D341Med (cell line): ENCODE measurements around the gene ADCYAP1R1.

Experiments used
- DNase-seq: peaks from one replicate; pipeline ENCODE4 v3.0.0; 2012; ENCODE audit warnings: low spot score

Gene ADCYAP1R1

GRCh38 chr7:31068006-31068675, 16.0 kb downstream of the ADCYAP1R1 start:
- no peak for DNase-seq

- DNase-seq = no peak
Observed at GRCh38 chr7:31069860-31070555, 17.9 kb downstream of the ADCYAP1R1 start.

DNA sequence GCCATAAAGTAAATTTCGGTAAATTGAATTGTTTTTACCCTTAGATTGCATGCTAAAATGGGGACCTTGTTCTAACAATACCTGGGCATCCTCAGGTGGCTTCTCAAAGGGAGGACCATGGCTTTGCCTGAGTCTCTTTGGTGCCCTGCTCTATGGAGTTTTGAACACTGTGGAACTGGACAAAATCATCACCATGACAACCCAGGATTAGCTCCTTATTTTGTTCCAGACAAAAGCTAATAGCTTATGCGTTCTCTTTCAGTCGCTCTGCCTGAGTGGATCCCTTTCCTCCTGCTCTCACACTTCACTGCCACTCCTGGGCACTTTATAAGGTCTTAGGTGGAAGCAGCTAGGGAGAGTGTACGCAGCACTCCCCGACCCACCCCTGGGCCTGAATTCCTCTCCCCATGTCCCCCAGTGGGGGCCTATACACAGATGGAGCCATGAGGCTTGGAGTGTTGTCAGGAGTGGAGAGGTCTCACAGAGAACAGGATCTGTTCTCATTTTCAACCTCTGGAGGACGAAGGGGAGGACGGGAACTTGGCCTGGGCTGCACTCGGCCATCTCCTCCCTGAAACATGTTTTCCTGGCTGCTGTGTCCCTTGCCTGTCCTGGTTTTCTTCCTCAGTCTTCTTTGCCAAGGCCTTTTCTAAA, 19.0 kb downstream of the ADCYAP1R1 start:
- DNase-seq = no peak

- DNase-seq = no peak
Observed at GRCh38 chr7:31071645-31072029, 19.5 kb downstream of the ADCYAP1R1 start.

DNA sequence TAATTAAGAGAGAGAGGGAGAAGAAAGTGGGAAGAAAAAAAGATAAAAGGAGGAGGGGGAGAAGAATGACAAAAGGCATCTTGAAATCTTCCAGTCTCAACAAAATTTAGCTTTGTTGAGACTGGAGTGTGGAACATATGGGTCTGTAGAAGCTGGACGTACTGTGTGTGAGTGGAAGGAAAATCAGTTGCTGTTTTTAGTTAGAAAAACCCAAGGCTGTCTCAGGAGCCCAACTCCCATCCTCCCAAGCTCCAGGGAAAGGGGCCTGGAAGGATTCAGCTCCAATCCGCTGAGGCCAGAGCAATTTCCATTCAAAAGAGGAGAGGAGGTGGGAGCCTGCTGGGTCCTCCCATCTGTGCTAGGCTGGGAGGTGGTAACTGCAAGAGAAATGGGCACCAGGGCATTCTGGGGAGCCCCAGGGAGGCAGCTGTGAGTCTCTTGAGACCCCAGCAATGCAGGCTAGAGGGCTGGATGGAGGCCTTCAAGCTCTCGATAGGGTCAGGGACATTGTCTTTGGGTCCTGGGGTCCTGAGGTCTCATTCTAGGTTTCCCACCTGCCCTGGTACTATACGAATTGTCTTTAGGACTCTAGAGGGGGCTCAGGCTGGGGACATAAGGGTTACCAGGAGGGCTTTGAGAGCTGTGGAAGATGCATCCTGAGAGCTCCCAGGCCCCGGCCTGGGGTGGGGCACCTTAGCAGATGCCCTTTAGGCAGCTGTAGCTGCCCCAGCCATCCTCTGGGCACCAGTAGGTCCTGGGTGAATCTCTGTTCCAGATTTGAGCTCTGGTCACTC, 21.4 kb downstream of the ADCYAP1R1 start:
- DNase-seq = no peak

DNA sequence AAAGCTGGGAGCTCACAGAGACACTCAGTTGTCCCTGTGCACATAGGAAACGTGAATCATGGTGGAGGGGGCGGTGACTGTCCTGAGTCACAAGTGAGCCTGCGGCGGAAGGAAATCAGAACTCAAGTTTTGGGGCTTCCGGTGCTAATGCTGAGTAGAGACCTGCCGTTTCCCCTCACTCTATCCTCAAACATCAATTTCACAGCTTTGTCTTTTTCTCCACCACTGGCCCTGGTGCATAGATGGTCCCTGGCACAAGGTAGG, 21.9 kb downstream of the ADCYAP1R1 start:
- DNase-seq = no peak

- no peak for DNase-seq
Observed at GRCh38 chr7:31074403-31075085, 22.4 kb downstream of the ADCYAP1R1 start.

- no peak for DNase-seq
Observed at GRCh38 chr7:31075086-31075405, 22.9 kb downstream of the ADCYAP1R1 start.

- DNase-seq = no peak
Observed at GRCh38 chr7:31076051-31076450, 23.9 kb downstream of the ADCYAP1R1 start.

DNA sequence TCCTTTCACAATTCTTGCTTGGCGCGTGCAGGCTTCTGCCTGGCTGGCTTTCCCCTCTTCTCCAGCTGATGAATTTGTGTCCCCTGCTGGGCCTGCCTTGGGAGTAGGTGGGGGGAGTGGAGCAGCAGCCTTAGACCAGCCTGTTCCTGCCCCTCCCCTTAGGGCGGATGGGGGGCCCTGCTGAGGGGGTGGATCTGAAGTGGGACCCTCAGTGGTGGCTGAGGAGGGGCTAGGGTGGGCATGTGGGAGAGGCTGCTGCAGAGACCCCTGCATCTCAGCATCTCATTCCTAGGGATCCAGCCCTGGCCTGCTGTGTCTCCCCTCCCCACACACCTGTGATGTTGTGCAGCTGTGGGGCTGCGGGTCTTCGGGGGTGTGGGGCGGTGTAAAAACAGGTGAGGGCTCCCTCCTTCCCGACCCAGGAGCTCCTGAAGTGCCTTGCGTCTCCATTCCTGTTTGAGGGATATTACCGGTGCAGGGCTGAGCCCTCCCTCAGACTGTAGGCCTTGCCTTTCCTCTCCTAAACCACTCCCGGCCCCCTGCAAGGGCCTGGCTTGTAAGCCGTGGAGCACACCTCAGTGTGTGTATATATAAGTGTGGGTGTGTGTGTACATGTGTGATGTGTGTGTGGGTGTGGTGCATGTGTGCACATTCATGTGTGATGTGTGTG, 24.7 kb downstream of the ADCYAP1R1 start:
- DNase-seq = no peak

GRCh38 chr7:31077484-31078362, 25.6 kb downstream of the ADCYAP1R1 start:
- DNase-seq = no peak

- no peak for DNase-seq
Observed at GRCh38 chr7:31078363-31078990, 26.4 kb downstream of the ADCYAP1R1 start.

DNA sequence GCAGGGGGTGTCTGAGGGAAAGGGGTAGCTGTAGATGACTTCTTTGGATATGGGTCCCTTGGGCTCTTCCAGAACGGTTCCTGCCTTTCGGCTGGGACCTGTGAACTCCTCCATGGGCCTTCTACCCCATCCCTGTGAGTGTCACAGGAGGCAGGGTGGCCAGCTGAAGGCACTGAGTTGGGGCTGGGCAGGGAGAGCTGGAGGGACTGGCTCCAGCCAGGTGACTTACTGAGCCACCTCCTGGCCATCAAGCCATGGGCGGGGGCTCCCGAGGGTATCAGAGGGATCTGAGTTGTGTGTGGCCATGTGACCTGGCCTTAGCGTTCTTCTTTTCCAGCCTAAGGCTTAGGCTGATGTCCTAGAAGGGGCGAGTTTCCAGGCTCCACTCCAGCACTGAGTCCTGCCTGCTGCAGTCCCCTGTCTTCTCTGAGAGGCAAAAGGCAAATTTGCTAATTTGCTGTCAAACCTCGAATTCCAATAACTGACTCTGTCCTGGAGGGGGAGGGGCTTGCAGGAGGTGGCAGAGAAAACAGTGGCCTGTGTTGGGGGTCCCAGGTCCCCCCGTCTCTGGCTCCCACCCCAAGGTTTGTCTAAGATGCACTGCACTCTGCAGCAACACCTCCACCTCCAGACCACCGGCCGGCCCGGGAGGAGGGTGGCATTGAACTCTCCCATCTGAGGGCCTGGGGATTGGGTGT, 27.2 kb downstream of the ADCYAP1R1 start:
- DNase-seq = no peak

DNA sequence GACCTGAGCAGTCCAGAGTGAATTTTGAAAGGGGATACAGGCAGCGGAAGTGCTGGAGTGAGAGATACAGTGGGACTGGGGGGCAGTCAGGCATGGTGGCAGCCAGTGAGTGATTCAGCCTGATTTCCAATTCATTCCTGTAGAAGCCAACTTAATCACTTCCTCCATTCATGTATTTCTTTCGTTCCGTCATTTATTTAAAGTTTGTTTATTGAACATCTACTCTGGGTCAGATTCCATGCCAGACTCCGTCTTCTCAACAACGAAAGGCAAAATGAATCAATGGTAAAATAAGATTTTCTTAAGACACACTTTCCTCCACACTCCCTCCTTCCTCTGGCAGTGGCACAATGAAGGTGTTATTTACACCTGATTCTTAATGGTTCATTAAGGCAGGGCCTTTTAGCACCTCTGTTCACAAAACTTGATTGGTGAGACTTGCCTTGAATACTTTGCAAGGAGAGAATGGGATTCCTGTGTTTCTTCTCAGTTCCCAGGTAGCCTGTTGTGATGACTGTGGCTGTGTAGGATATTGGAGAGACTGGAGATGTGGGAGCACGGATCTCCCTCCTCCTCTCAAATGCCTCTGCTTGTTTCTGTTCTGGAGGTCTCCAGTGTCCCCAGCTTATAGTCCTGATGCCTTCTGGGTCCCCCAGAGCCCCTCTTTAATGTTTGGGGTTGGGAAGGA, 27.9 kb downstream of the ADCYAP1R1 start:
- DNase-seq = no peak

- DNase-seq = no peak
Observed at GRCh38 chr7:31080763-31081162, 28.7 kb downstream of the ADCYAP1R1 start.

- no peak for DNase-seq
Observed at GRCh38 chr7:31082017-31082416, 29.9 kb downstream of the ADCYAP1R1 start.

GRCh38 chr7:31082447-31082846, 30.3 kb downstream of the ADCYAP1R1 start:
- DNase-seq = no peak

GRCh38 chr7:31083210-31083786, 31.2 kb downstream of the ADCYAP1R1 start:
- DNase-seq = no peak

DNA sequence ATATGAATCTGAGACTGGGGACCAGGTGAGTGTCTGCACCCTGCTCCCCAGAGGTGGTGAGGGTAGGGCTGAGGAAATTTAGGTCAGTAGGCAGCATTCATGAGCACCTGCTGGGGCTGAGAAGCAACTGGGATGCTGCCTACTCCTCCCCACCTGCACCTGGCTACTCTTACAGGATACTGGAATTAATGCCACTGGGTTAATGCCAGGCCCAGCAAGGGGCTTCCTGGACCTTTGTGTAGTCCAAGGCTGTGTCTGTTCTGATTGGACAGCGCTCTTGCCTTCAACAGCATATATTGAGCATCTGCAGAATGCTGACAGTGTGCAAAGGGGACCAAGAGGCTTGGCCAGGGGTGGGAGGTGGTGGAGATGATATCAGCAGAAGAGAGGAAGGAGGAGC, 32.1 kb downstream of the ADCYAP1R1 start:
- no peak for DNase-seq
